GM19023 (cell line): ENCODE results near the gene TSC22D2.
A peak's percentile ranks its signal among the peaks of the same experiment; 100 is the strongest.

Experiments
- ATAC-seq: cut with Tn5 transposase; IDR thresholded peaks from one replicate; pipeline ENCODE4 v1.9.1; 2021; ENCODE audit warnings: mild to moderate bottlenecking, moderate library complexity; ENCODE audit not compliant: unreplicated experiment

The TSC22D2 gene

GRCh38 chr3:150384296-150385212, 23.5 kb upstream of the TSC22D2 start:
- ATAC-seq, result peak; percentile 97

DNA sequence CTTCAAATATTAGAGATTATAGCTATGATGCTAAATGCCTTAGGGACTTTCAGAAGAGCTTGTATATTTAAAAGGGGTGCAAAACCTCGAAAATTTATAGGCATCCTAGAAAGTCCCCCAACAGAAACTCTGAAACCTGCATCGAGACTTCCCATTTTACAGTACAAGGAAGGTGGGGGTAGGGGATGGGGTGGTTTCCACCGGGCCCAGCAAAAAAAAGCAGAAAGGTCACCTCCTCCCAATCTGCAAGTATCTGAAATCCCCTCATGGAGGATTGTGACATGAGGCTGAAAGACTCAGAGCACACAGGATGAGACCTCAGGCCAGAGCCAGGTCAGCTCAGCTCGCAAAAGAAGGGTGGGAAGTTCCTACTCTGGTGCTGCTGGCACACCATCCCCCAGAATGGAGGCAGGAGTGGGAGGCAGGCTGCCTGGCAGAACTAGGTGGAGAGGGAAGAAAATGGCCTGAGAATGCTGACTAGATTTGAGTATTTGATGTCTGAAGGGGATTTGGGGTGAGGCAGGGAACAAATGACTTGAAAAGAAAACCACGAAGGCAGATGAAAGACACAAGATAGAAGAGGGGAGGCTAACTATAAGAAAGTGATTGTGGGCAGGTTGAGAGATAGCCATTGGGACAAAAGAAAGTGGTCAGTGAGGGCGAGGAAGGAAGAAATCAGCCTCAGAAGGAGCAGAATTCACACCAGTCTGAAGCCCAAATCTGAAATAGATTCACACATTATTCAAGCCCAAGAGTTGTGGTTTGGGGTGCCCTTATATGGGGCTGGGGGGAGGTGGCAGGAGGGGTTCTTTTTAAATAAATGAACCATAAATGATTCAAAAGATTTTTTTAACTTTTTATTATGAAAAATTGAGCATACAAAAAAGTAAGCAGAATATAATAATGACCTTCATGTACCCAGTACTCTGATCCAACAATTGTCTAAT, 22.5 kb upstream of the TSC22D2 start:
- ATAC-seq, result peak; percentile 46

DNA sequence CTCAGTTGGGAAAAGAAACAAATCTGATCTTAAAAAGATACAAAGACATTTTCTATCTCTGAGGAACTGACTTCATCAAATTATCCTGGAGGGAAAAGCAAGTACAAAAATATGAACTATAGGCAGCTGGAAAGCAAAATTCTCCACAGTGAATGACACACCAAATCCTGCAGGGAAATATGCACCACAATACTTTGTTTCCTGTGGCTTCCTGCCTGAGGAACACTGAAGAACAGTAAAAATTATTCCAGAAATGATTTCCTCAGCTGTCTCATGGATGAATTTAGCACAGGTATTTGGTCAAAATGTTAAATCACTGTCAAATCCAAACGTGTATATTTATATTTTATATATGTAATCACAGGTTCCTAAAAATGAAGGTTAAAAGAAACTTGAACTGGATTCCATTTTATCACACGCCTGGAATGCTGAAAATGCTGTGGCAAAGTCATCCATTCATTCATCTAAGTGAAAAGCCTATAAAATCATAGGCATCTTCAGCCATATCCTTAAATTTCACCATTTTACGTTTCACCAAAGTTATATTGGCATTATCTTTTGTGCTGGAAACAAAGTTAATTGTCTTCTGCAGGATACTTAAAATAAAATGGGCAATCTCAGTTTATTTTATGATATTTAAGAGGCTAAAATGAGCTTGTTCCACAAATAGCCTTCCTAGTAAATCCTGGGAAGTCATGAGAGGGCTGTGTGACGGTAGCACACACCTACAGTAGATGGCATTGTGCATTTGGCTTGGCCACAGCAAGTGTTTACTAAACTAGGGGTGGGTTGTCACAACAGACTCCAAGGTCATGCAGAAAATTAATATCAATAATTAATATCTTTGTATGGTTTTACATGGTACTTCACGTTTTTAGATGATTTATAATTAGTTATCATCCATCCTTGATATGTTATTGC, 19.3 kb upstream of the TSC22D2 start:
- ATAC-seq, result no peak

GRCh38 chr3:150390087-150390486, 18.0 kb upstream of the TSC22D2 start:
- no peak for ATAC-seq

- ATAC-seq, result no peak
Observed at GRCh38 chr3:150391161-150391560, 16.9 kb upstream of the TSC22D2 start.

GRCh38 chr3:150393745-150394144, 14.4 kb upstream of the TSC22D2 start:
- ATAC-seq, result no peak

- no peak for ATAC-seq
Observed at GRCh38 chr3:150394606-150395005, 13.5 kb upstream of the TSC22D2 start.

DNA sequence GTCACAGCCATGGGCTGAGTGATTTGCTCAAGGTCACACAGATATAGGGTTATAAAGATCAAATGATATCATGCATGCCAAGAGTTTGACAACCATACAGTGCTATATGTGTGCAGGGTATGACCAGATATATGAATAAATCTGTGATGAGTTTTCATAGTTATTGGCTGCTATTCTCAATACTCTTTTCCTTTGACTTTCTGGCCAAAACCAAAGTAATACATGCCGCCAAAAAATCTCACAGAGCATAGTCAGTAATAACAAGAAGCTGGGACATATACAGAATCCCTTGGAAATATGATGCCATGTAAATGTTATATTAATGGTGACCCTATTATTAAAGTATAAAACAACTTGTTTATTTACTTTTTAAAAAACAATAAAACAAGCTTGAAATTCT, 11.6 kb upstream of the TSC22D2 start:
- ATAC-seq, result no peak

DNA sequence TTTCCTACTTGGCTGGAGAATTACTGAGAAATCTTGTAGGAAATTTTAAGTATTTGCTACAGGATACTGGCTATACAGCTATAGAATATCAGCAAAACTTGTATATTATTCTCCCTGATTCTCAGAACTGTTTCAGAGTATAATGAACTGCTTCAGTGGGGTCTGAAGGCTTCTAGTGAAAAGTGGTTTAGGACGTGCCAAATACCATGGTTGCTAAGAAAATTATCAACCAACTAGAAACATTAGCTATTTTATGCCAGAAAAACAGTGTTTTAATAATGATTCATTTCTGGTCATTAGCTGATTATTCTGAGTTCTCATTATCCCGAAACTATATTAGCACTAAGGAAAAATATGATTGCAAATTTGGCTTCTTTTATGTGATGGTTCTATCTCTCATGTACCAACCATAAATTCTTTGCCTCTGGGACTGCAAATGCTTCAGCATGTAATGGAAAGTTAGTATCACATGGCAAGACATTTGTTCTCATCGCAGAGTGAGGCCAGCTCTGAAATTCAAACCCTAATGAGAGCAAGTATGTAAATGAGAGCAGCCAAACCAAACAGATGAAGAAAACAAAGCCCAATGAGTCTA, 11.0 kb upstream of the TSC22D2 start:
- no peak for ATAC-seq

- no peak for ATAC-seq
Observed at GRCh38 chr3:150399060-150399459, 9.0 kb upstream of the TSC22D2 start.

- no peak for ATAC-seq
Observed at GRCh38 chr3:150401285-150401684, 6.8 kb upstream of the TSC22D2 start.

GRCh38 chr3:150402217-150402616, 5.9 kb upstream of the TSC22D2 start:
- no peak for ATAC-seq

DNA sequence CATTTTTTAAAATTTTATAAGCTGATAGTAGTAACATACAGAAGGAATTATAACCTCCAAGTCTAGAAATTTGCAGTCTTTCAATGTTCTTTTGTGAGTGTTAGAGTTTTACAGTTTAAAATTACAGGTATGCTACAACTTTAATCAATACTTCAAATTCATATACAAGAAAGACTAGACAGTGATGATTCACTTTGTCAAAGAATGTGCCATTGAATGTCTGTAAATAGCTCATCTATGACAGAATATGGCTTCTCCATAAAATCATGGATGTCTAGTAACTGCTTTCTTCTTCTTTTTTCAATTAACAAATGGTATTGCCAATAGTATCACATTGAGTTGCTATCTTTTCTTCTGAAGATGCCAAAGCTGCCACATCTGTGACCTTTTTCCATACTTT, 4.1 kb upstream of the TSC22D2 start:
- no peak for ATAC-seq

- no peak for ATAC-seq
Observed at GRCh38 chr3:150407051-150407807, 869 bp upstream of the TSC22D2 start.

GRCh38 chr3:150407808-150408220, 284 bp upstream of the TSC22D2 start:
- no peak for ATAC-seq

GRCh38 chr3:150409125-150409511, 1.0 kb downstream of the TSC22D2 start:
- peak; percentile 0 for ATAC-seq

- ATAC-seq, result peak; percentile 37
Observed at GRCh38 chr3:150409512-150410310, 1.6 kb downstream of the TSC22D2 start.

- ATAC-seq, result no peak
Observed at GRCh38 chr3:150410311-150411105, 2.4 kb downstream of the TSC22D2 start.
